K562 (cell line): Measurements from ENCODE around the gene C10orf53. TPM values are rescaled to one million over a fixed set of nuclear protein-coding genes. Genes with fewer than 3 reads are reported as not detected.

Source experiments
- ATAC-seq: fragments of 200-7000 bp; cut with Tn5 transposase; 3 replicates; pipeline ENCODE4 v1.9.1; 2020; ENCODE audit warnings: moderate library complexity
- BruUV-seq: library from RNA; stranded (reverse); fragments of 400-500 nt; replicated peaks from 2 replicates; lab custom pipeline; 2021; lab: Mats Ljungman, UMichigan
- CTCF ChIA-PET: fragments of 300-600 bp; formaldehyde crosslinking; extraction: SDS; loops from one replicate; lab custom pipeline; 2021; ENCODE audit warnings: low intra/inter-chr PET ratio; lab: Yijun Ruan, JAX
- POLR2A ChIA-PET: fragments of 300-600, 350-650 bp; sonication (Branson Sonifier 250); formaldehyde crosslinking; extraction: SDS; loops from one replicate; lab custom pipeline; 2021; ENCODE audit warnings: antibody characterized with exemption, inconsistent platforms; lab: Yijun Ruan, JAX
- DNase-seq, 4 experiments: peaks; one replicate each; pipeline versions ENCODE4 v3.0.0 to v3.0.0-alpha.2; 2011 to 2018; ENCODE audit warnings: low spot score in 3 of 4, mixed read lengths in 3 of 4; ENCODE audit errors: extremely low read depth in 1 of 4
- FAIRE-seq: peaks from 2 replicates; lab custom pipeline; 2011; peaks lifted over from hg19 to GRCh38; lab: Jason Lieb, UNC
- H2AFZ ChIP-seq: 2 replicates; pipeline ENCODE4 v1.6.0; 2011; ENCODE audit warnings: low read depth, low read length, control low read depth, inconsistent platforms
- H3K27ac ChIP-seq: fragments of 200-600 bp; 3 replicates; pipeline ENCODE4 v1.8.0; 2011; ENCODE audit warnings: low read depth, mild to moderate bottlenecking, control low read depth, inconsistent platforms, low read length, moderate library complexity, mixed read lengths; ENCODE audit errors: extremely low read depth
- H3K27me3 ChIP-seq, 2 experiments: fragments of 300-600 bp in 1 of 2; 2 replicates in 1 of 2; 3 replicates in 1 of 2; pipeline versions ENCODE4 v1.6.0 to v1.8.0; 2011; ENCODE audit warnings: inconsistent platforms in 2 of 2, low read length in 2 of 2, mild to moderate bottlenecking in 1 of 2, mixed read lengths in 1 of 2, moderate library complexity in 1 of 2; ENCODE audit not compliant: control insufficient read depth in 2 of 2, insufficient read depth in 2 of 2
- H3K36me3 ChIP-seq: fragments of 300-600 bp; 3 replicates; pipeline ENCODE4 v1.8.0; 2011; ENCODE audit warnings: mild to moderate bottlenecking, low read length, inconsistent platforms; ENCODE audit not compliant: control insufficient read depth, insufficient read depth
- H3K4me1 ChIP-seq, 2 experiments: fragments of 200-600 bp in 1 of 2; replicated peaks in 1 of 2; 2 replicates in 1 of 2; 3 replicates in 1 of 2; pipeline versions ENCODE4 v1.5.1 to v1.8.0; 2011; ENCODE audit warnings: inconsistent platforms in 2 of 2, low read length in 2 of 2, mild to moderate bottlenecking in 1 of 2, mixed read lengths in 1 of 2, moderate library complexity in 1 of 2; ENCODE audit not compliant: control insufficient read depth in 2 of 2, insufficient read depth in 2 of 2
- H3K4me2 ChIP-seq: 2 replicates; pipeline ENCODE4 v1.6.1; 2011; ENCODE audit warnings: low read length, control low read depth, inconsistent platforms, mixed read lengths; ENCODE audit not compliant: insufficient read depth
- H3K4me3 ChIP-seq: fragments of 200-600 bp; sonication (generic), shearing (Covaris generic); 2 replicates; pipeline ENCODE4 v1.5.1; 2016; ENCODE audit warnings: control low read depth, inconsistent platforms
- H3K79me2 ChIP-seq: fragments of 200-600 bp; 3 replicates; pipeline ENCODE4 v1.8.0; 2011; ENCODE audit warnings: low read length, inconsistent platforms; ENCODE audit not compliant: control insufficient read depth, insufficient read depth
- H3K9ac ChIP-seq, 2 experiments: 2 replicates each; pipeline versions ENCODE4 v1.6.0 to v1.6.1; 2011; ENCODE audit warnings: low read depth in 2 of 2, low read length in 2 of 2, control low read depth in 1 of 2, inconsistent platforms in 1 of 2, mild to moderate bottlenecking in 1 of 2, mixed read lengths in 1 of 2; ENCODE audit not compliant: insufficient read depth in 1 of 2
- H3K9me1 ChIP-seq: one replicate; pipeline ENCODE4 v1.6.0; 2011; ENCODE audit warnings: inconsistent platforms, mild to moderate bottlenecking, low read length, moderate library complexity; ENCODE audit not compliant: control insufficient read depth, insufficient read depth
- H3K9me3 ChIP-seq: replicated peaks from 2 replicates; pipeline ENCODE4 v1.5.1; 2011; ENCODE audit warnings: low read depth, low read length, inconsistent platforms; ENCODE audit not compliant: control insufficient read depth, insufficient read depth
- H4K20me1 ChIP-seq: replicated peaks from 2 replicates; pipeline ENCODE4 v1.6.1; 2011; ENCODE audit warnings: low read length, inconsistent platforms, mixed read lengths; ENCODE audit not compliant: control insufficient read depth, insufficient read depth
- ATF1 ChIP-seq, 2 experiments: fragments of 450-650 bp in 1 of 2; IDR thresholded peaks; 2 replicates each; pipeline ENCODE4 v1.6.1; 2016; ENCODE audit warnings: missing compliant biosample characterization in 1 of 2, missing genetic modification characterization in 1 of 2
- CXXC5 ChIP-seq: fragments of 250-450 bp; sonication (Bioruptor Pico); IDR thresholded peaks from 2 replicates; pipeline ENCODE4 v1.8.0; 2022; ENCODE audit warnings: inconsistent platforms, mild to moderate bottlenecking, moderate library complexity
- EHMT2 ChIP-seq: fragments of 450-650 bp; IDR thresholded peaks from 2 replicates; pipeline ENCODE4 v1.6.1; 2018; ENCODE audit warnings: antibody characterized with exemption
- EZH2 ChIP-seq: IDR thresholded peaks from 2 replicates; pipeline ENCODE4 v1.6.1; 2012; ENCODE audit warnings: low read depth, mild to moderate bottlenecking, inconsistent platforms, low read length, borderline replicate concordance
- FUS ChIP-seq: fragments of 200-400 bp; formaldehyde crosslinking; optimal IDR thresholded peaks from 2 replicates; pipeline ENCODE3; 2017; ENCODE audit warnings: low read depth, low read length
- KDM4B ChIP-seq, 2 experiments: fragments of 450-650 bp in 1 of 2; sonication (generic) in 1 of 2; IDR thresholded peaks; 2 replicates each; pipeline ENCODE4 v1.6.1; 2016 to 2017; ENCODE audit warnings: borderline replicate concordance in 2 of 2, antibody characterized with exemption in 1 of 2, low read depth in 1 of 2, mild to moderate bottlenecking in 1 of 2
- MAZ ChIP-seq, 2 experiments: fragments of 450-650 bp in 1 of 2; sonication (generic) in 1 of 2; formaldehyde crosslinking; IDR thresholded peaks in 1 of 2; conservative IDR thresholded peaks in 1 of 2; 2 replicates each; pipeline versions ENCODE4 v1.4.0 to v1.5.0; 2020; ENCODE audit warnings: mild to moderate bottlenecking in 1 of 2, missing genetic modification reagents in 1 of 2
- NCOA1 ChIP-seq: fragments of 450-650 bp; IDR thresholded peaks from 2 replicates; pipeline ENCODE4 v1.6.1; 2016; ENCODE audit warnings: low read depth
- NFATC3 ChIP-seq: fragments of 450-650 bp; IDR thresholded peaks from 2 replicates; pipeline ENCODE4 v1.6.1; 2017; ENCODE audit warnings: mild to moderate bottlenecking
- SMARCB1 ChIP-seq: IDR thresholded peaks from 2 replicates; pipeline ENCODE4 v1.6.1; 2011; ENCODE audit warnings: improper control_type of control experiment, low read depth; ENCODE audit not compliant: insufficient read length
- SMARCC2 ChIP-seq: fragments of 450-650 bp; IDR thresholded peaks from 2 replicates; pipeline ENCODE4 v1.6.1; 2017; ENCODE audit warnings: antibody characterized with exemption, moderate library complexity, mild to moderate bottlenecking, low read depth
- TGIF2 ChIP-seq: sonication (generic); formaldehyde crosslinking; IDR thresholded peaks from 2 replicates; pipeline ENCODE4 v1.8.1; 2022; ENCODE audit warnings: mild to moderate bottlenecking, missing genetic modification reagents, moderate library complexity
- ZNF140 ChIP-seq: fragments of 250-450 bp; sonication (Bioruptor Pico); IDR thresholded peaks from 2 replicates; pipeline ENCODE4 v1.8.0; 2021; ENCODE audit warnings: moderate library complexity, mild to moderate bottlenecking, inconsistent platforms
- ZNF324 ChIP-seq: fragments of 250-450 bp; sonication (Bioruptor Pico); IDR thresholded peaks from 2 replicates; pipeline ENCODE4 v1.4.0; 2020; ENCODE audit warnings: mild to moderate bottlenecking
- WGBS: fragments of 100-300 bp; shearing (Covaris generic); methylation state at CpG from one replicate; pipeline ENCODE4 v1.1.6; 2016; ENCODE audit warnings: low coverage, mixed read lengths; ENCODE audit not compliant: insufficient coverage; ENCODE audit errors: missing lambda C conversion rate; 5-methylcytosine and 5-hydroxymethylcytosine counted together
- in situ Hi-C: fragments of 300-500 bp; cut with MboI; formaldehyde crosslinking; loops from 4 replicates; pipeline ENCODE4 v1.15.0; 2018; ENCODE audit warnings: inconsistent platforms, mixed read lengths
- intact Hi-C: fragments of 100-400 bp; cut with micrococcal nuclease; formaldehyde crosslinking; loops from 2 replicates; pipeline ENCODE4 v1.14.2; 2022
- polyA plus RNA-seq, 8 experiments: library from polyadenylated mRNA; depleted of rRNA in 4 of 8; stranded (reverse) in 5 of 8; unstranded in 3 of 8; fragments of >200 nt; fragmentation: Nextera tagmentation in 2 of 8; fragmentation: Illumina TruSeq in 1 of 8; extraction: Ambion mirVana in 2 of 8; extraction: Trizol in 1 of 8; gene quantifications; 2 replicates each; pipeline versions ENCODE4 v1.2.1 to v1.2.3, GENCODE V29; 2011 to 2014; ENCODE audit warnings: inconsistent platforms in 1 of 8, missing spikeins in 1 of 8
- total RNA-seq, 7 experiments: library from RNA; depleted of rRNA in 6 of 7; stranded (reverse); fragments of >200 nt in 6 of 7; fragmentation: Illumina TruSeq in 2 of 7; extraction: Trizol in 2 of 7; gene quantifications; 2 replicates each; pipeline versions ENCODE4 v1.2.1 to v1.2.3, GENCODE V29; 2011 to 2021; ENCODE audit warnings: low replicate concordance in 1 of 7
- TF ChIP-seq, protein P1 (sequence below): fragments of 450-650 bp; formaldehyde crosslinking; IDR thresholded peaks from 2 replicates; pipeline ENCODE4 v1.4.0; 2022; ENCODE audit warnings: mild to moderate bottlenecking, moderate library complexity

Gene C10orf53
- total and polyA plus RNA-seq, 9 of the 15 experiments (the other 6 are each of a cell fraction or from before 2014, with no cell fraction given) = not detected

DNA sequence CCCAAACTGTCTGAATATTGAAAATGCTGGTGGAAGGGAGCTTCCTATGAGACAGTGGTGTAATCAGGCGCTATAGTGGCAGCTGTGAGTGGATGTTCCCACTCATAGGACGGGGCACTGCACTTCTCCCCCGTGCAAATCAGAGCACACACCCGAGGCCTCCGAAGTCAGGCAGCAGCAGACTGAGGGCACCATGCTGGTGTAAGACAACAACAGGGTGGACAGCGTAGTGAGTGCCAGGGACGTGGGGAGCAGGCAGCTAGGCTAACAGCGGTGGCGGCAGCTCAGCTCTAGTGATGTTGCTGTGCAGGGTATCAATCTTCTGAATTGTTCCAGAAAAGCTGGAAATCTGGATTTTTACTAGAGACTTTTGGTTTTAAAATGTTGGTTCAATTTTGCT is 19.2 kb downstream of the C10orf53 start:
- TF ChIP-seq CXXC5 (CRISPR knock-in tag) = no peak
- no peak for TF ChIP-seq ZNF324 (CRISPR knock-in tag)
- TF ChIP-seq TGIF2 = no peak
- TF ChIP-seq, protein P1, sequence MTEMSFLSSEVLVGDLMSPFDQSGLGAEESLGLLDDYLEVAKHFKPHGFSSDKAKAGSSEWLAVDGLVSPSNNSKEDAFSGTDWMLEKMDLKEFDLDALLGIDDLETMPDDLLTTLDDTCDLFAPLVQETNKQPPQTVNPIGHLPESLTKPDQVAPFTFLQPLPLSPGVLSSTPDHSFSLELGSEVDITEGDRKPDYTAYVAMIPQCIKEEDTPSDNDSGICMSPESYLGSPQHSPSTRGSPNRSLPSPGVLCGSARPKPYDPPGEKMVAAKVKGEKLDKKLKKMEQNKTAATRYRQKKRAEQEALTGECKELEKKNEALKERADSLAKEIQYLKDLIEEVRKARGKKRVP (CRISPR knock-in tag) = no peak
- TF ChIP-seq NFATC3 = no peak
- no peak for TF ChIP-seq KDM4B (IDR thresholded peaks at IDR 0.05; ENCODE audit: borderline replicate concordance in 2 of 2, low read depth in 1 of 2)
- no peak for TF ChIP-seq FUS
- TF ChIP-seq MAZ (CRISPR knock-in tag; conservative IDR thresholded peaks at IDR 0.05 in 1 of 2, IDR thresholded peaks at IDR 0.05 in 1 of 2) = no peak
- TF ChIP-seq EHMT2 = no peak
- TF ChIP-seq SMARCB1 = no peak
- TF ChIP-seq SMARCC2 = no peak
- no peak for TF ChIP-seq EZH2
- no peak for TF ChIP-seq NCOA1
- no peak for TF ChIP-seq ATF1 (CRISPR knock-in tag; IDR thresholded peaks at IDR 0.05)
- no peak for TF ChIP-seq ATF1 (tag; IDR thresholded peaks at IDR 0.05)
- no peak for TF ChIP-seq ZNF140
- TF ChIP-seq, all 486 proteins: peak for 0
- H2AFZ ChIP-seq = no peak overlapping the region
- in situ Hi-C loops (no loop called here), intact Hi-C loops (no loop called here)
- no TSS peak for BruUV-seq
- under 1% methylated on average over 9 of the region's 9 CpGs for WGBS
- no peaks in the 10 kb centered on the region for H3K79me2 ChIP-seq
- no peak overlapping the region for H3K4me2 ChIP-seq
- peaks cover 16 to 39% of the 10 kb centered on the region in 2 experiments for H3K27me3 ChIP-seq
- peaks cover 9% of the 10 kb centered on the region; the same call in 1 of the 2 replicates for H4K20me1 ChIP-seq
- ChIA-PET POLR2A (interaction anchor here (0.8 to 1.3 kb wide), 5 partner anchors 9 to 107 kb away, joined by 3 to 4 read pairs (median 3); no protein-coding TSS in a partner anchor), CTCF (no interaction called here)
- no peaks in the 10 kb centered on the region for H3K36me3 ChIP-seq
- no peak overlapping the region for H3K4me3 ChIP-seq
- H3K4me1 ChIP-seq = no peaks in the 10 kb centered on the region
- FAIRE-seq = no peak
- no peak overlapping the region for H3K9ac ChIP-seq
- H3K9me3 ChIP-seq = no peaks in the 10 kb centered on the region
- H3K9me1 ChIP-seq = no peaks in the 10 kb centered on the region
- no peak for DNase-seq
- H3K27ac ChIP-seq = no peak overlapping the region
- no peak for ATAC-seq
